Heart left ventricle (tissue), 16 donors: ENCODE results near the gene HS3ST1. TPM values are rescaled to one million over a fixed set of nuclear protein-coding genes. Genes with fewer than 3 reads are reported as not detected.
A peak's percentile ranks its signal among the peaks of the same experiment; 100 is the strongest.

Experiments used
- ATAC-seq, 4 donors: fragments of 200-7000 bp; cut with Tn5 transposase; one replicate each; pipeline ENCODE4 v1.9.1; 2020 to 2022; ENCODE audit warnings: moderate library complexity in 4 of 4, mild to moderate bottlenecking in 3 of 4, moderate number of reproducible peaks in 1 of 4
- DNase-seq, 5 donors: peaks; one replicate each; pipeline ENCODE4 v3.0.0-alpha.2; 2020
- H3K27ac ChIP-seq, 12 donors: fragments of 200-600 bp; sonication (generic) in 4 of 12; one replicate each; pipeline versions ENCODE4 v1.5.0 to v1.8.0; 2016 to 2022; ENCODE audit warnings: mild to moderate bottlenecking in 2 of 12
- H3K27me3 ChIP-seq, 9 donors: fragments of 200-600 bp; sonication (generic) in 2 of 9; one replicate each; pipeline versions ENCODE4 v1.5.1 to v1.8.0; 2016 to 2022; ENCODE audit warnings: mild to moderate bottlenecking in 3 of 9
- H3K36me3 ChIP-seq, 9 donors: fragments of 200-600 bp; sonication (generic) in 2 of 9; one replicate each; pipeline versions ENCODE4 v1.5.0 to v1.8.0; 2018 to 2022; ENCODE audit warnings: mild to moderate bottlenecking in 2 of 9
- H3K4me1 ChIP-seq, 12 donors: fragments of 200-600 bp; sonication (generic) in 4 of 12; one replicate each; pipeline versions ENCODE4 v1.5.0 to v1.8.0; 2016 to 2022; ENCODE audit warnings: mild to moderate bottlenecking in 3 of 12
- H3K4me3 ChIP-seq, 12 donors: fragments of 200-600 bp; sonication (generic) in 4 of 12; one replicate each; pipeline versions ENCODE4 v1.5.0 to v1.8.0; 2017 to 2022; ENCODE audit warnings: mild to moderate bottlenecking in 9 of 12, moderate library complexity in 4 of 12
- H3K9me3 ChIP-seq, 12 donors: fragments of 200-600 bp; sonication (generic) in 4 of 12; one replicate each; pipeline versions ENCODE4 v1.5.0 to v1.8.0; 2016 to 2022; ENCODE audit warnings: mild to moderate bottlenecking in 1 of 12
- CTCF ChIP-seq, 12 donors: fragments of 200-600 bp; sonication (generic) in 4 of 12; IDR thresholded peaks; one replicate each; pipeline versions ENCODE4 v1.5.0 to v1.8.0; 2018 to 2022; ENCODE audit warnings: antibody characterized with exemption in 12 of 12, mild to moderate bottlenecking in 5 of 12
- POLR2A ChIP-seq, 2 donors: fragments of 450-650 bp; IDR thresholded peaks; one replicate each; pipeline ENCODE4 v1.6.1; 2017; ENCODE audit warnings: antibody characterized with exemption in 2 of 2, mild to moderate bottlenecking in 2 of 2, moderate library complexity in 2 of 2
- WGBS, 4 donors: extraction: QIAGEN DNeasy Blood & Tissue Kit in 2 of 4; methylation state at CpG; one replicate each; pipeline versions ENCODE4 v1.1.5 to v1.1.7; 2013 to 2018; 5-methylcytosine and 5-hydroxymethylcytosine counted together
- intact Hi-C, 10 donors: fragments of 100-400 bp; cut with DNase I; formaldehyde crosslinking; loops; one replicate each; pipeline versions ENCODE4 v1.11.1 to v1.14.2; 2022
- polyA plus RNA-seq, 2 donors: library from polyadenylated mRNA; stranded (reverse); fragments of 200-250 nt; gene quantifications; one replicate each; pipeline ENCODE4 v1.2.3, GENCODE V29; 2013
- total RNA-seq, 9 donors: library from RNA; depleted of rRNA in 2 of 9; stranded (reverse); fragments of >200 nt in 2 of 9; fragmentation: NEBNext Ultra II Directional in 3 of 9; extraction: Animal tissue kit (Norgen Biotek cat#: 25700) in 3 of 9; gene quantifications; one replicate each; pipeline versions ENCODE4 v1.1.0 to v1.2.4, GENCODE V29; 2016 to 2023
- donor health status: ischemic (EF 13 %, LVEDD 7.1; RV severe dilation, severe dysfunction).
- donor health status: healthy with polysubstance abuse.
- donor health status: DM: no; HTN: yes; CAD: no.
- donor health status: DM: no; HTN: no; CAD: no.
- donor health status: ischemic (EF 25% LVEDD 6.9; RV normal size, moderate dysfunction).
- donor health status: ischemic (EF 25% LVEDD 5.7; RV mildly dilated, moderate dysfunction).
- donor health status: healthy.
- donor health status: DM: yes; HTN: yes; CAD: no.
- donor health status: ischemic (EF 35%, LVEDD 5.7; RV mildly dilated, moderate dysfunction).
- donor health status: nonischemic (EF 11% LVEDD 7.7; RV severe dilation, severe dysfunction).
- donor health status: DM: yes; HTN: yes; CAD: no.
- donor health status: PGD.
- donor health status: ischemic (EF 29% LVEDD 5.4; RV normal size, mild dysfunction).
- donor health status: nonischemic (EF 23%, LVEDD 6.1; RV moderate dilation, normal function).

HS3ST1 gene
- total and polyA plus RNA-seq, 11 donors: 0.30 to 2.5 (median 1.1) TPM

GRCh38 chr4:11402192-11402591 lies 26.5 kb downstream of the HS3ST1 start:
- intact Hi-C loops: no loop called here
- Histone ChIP-seq H3K27ac (no peak overlapping the region), H3K27me3 (no peaks in the 10 kb centered on the region), H3K36me3 (peaks cover 0 to 10% (median 0%) of the 10 kb centered on the region in 9 donors), H3K4me3 (no peak overlapping the region), H3K9me3 (no peaks in the 10 kb centered on the region), H3K4me1 (peaks cover 0 to 13% (median 0%) of the 10 kb centered on the region in 12 donors)
- 93 to 98% (median 96%) methylated on average over 3 of the region's 3 CpGs for WGBS, 4 donors
- no peak for DNase-seq
- no peak for ATAC-seq
- TF ChIP-seq CTCF (IDR thresholded peaks at IDR 0.05) (no peak), POLR2A (IDR thresholded peaks at IDR 0.05) (no peak)

- H3K9me3 ChIP-seq: no peaks in the 10 kb centered on the region
- H3K36me3 ChIP-seq: peaks cover 0 to 10% (median 0%) of the 10 kb centered on the region in 9 donors
- H3K27ac ChIP-seq: no peak overlapping the region
- TF ChIP-seq POLR2A (IDR thresholded peaks at IDR 0.05) (no peak), CTCF (IDR thresholded peaks at IDR 0.05) (no peak)
- intact Hi-C loops: no loop called here
- ATAC-seq (no peak), DNase-seq (peak in 1 of 5 donors; percentile 55)
- H3K27me3 ChIP-seq: no peaks in the 10 kb centered on the region
- peaks cover 0 to 17% (median 0%) of the 10 kb centered on the region in 12 donors for H3K4me1 ChIP-seq
- no peak overlapping the region for H3K4me3 ChIP-seq
- 96 to 98% (median 98%) methylated on average over 42 of the region's 42 CpGs for WGBS, 4 donors
These were observed 29.2 kb downstream of the HS3ST1 start for GRCh38 chr4:11399461-11399971.

GRCh38 chr4:11397819-11398610 lies 30.7 kb downstream of the HS3ST1 start:
- TF ChIP-seq CTCF (IDR thresholded peaks at IDR 0.05) (no peak), POLR2A (IDR thresholded peaks at IDR 0.05) (no peak)
- no peak for ATAC-seq
- Histone ChIP-seq H3K27ac (no peak overlapping the region), H3K9me3 (no peaks in the 10 kb centered on the region), H3K4me1 (peaks cover 0 to 17% (median 0%) of the 10 kb centered on the region in 12 donors), H3K36me3 (peaks cover 0 to 10% (median 0%) of the 10 kb centered on the region in 9 donors), H3K4me3 (no peak overlapping the region), H3K27me3 (no peaks in the 10 kb centered on the region)
- no peak for DNase-seq
- intact Hi-C loops: no loop called here
- 52 to 68% (median 60%) methylated on average over 5 of the region's 5 CpGs for WGBS, 4 donors

- H3K27ac ChIP-seq: no peak overlapping the region
- H3K4me1 ChIP-seq: peaks cover 0 to 17% (median 0%) of the 10 kb centered on the region in 12 donors
- H3K4me3 ChIP-seq: no peak overlapping the region
- TF ChIP-seq CTCF (IDR thresholded peaks at IDR 0.05) (no peak), POLR2A (IDR thresholded peaks at IDR 0.05) (no peak)
- no peaks in the 10 kb centered on the region for H3K27me3 ChIP-seq
- intact Hi-C loops: no loop called here
- peaks cover 0 to 10% (median 0%) of the 10 kb centered on the region in 9 donors for H3K36me3 ChIP-seq
- 16 to 41% (median 31%) methylated on average over 1 of the region's 1 CpG for WGBS, 4 donors
- DNase-seq: no peak
- peak in 3 of 4 donors; percentile 45 to 47 (median 45) for ATAC-seq
- no peaks in the 10 kb centered on the region for H3K9me3 ChIP-seq
These were observed 31.5 kb downstream of the HS3ST1 start for GRCh38 chr4:11397146-11397545.
